H9 (cell line): Measurements from ENCODE around the gene POLA1. TPM values are rescaled to one million over a fixed set of nuclear protein-coding genes. Genes with fewer than 3 reads are reported as not detected.

Source experiments
- DNase-seq: peaks from one replicate; pipeline ENCODE4 v3.0.0-alpha.2; 2017
- H2AFZ ChIP-seq: one replicate; pipeline ENCODE4 v1.6.1; 2013; ENCODE audit warnings: mild to moderate bottlenecking, low read length, control low read depth, moderate library complexity
- H2AK5ac ChIP-seq: 2 replicates; pipeline ENCODE4 v1.6.1; 2013; ENCODE audit warnings: low read length, control low read depth, mixed read lengths; ENCODE audit not compliant: insufficient read length
- H2BK120ac ChIP-seq: one replicate; pipeline ENCODE4 v1.6.1; 2013; ENCODE audit warnings: low read depth, mild to moderate bottlenecking, low read length, control low read depth, inconsistent platforms; ENCODE audit not compliant: poor library complexity, severe bottlenecking
- H2BK12ac ChIP-seq: 2 replicates; pipeline ENCODE4 v1.6.1; 2013; ENCODE audit warnings: low read length, control low read depth, mixed read lengths, low read depth; ENCODE audit not compliant: insufficient read length
- H2BK15ac ChIP-seq: 2 replicates; pipeline ENCODE4 v1.6.1; 2013; ENCODE audit warnings: low read depth, low read length, control low read depth
- H2BK20ac ChIP-seq: one replicate; pipeline ENCODE4 v1.6.1; 2013; ENCODE audit warnings: low read depth, mild to moderate bottlenecking, low read length, control low read depth, inconsistent platforms; ENCODE audit not compliant: poor library complexity, severe bottlenecking
- H2BK5ac ChIP-seq: 2 replicates; pipeline ENCODE4 v1.6.1; 2013; ENCODE audit warnings: low read length, control low read depth, mixed read lengths; ENCODE audit not compliant: insufficient read length
- H3K14ac ChIP-seq: 2 replicates; pipeline ENCODE4 v1.6.1; 2013; ENCODE audit warnings: low read length, control low read depth; ENCODE audit not compliant: insufficient read depth
- H3K18ac ChIP-seq: 2 replicates; pipeline ENCODE4 v1.6.1; 2013; ENCODE audit warnings: low read depth, mild to moderate bottlenecking, mixed read lengths, low read length, control low read depth; ENCODE audit not compliant: insufficient read length
- H3K23ac ChIP-seq: 2 replicates; pipeline ENCODE4 v1.6.1; 2013; ENCODE audit warnings: low read length, control low read depth, mixed read lengths, low read depth; ENCODE audit not compliant: insufficient read length
- H3K23me2 ChIP-seq: 2 replicates; pipeline ENCODE4 v1.6.1; 2013; ENCODE audit warnings: low read depth, mild to moderate bottlenecking, mixed read lengths, low read length, control low read depth; ENCODE audit not compliant: insufficient read length, poor library complexity, severe bottlenecking
- H3K27ac ChIP-seq: 2 replicates; pipeline ENCODE4 v1.5.1; 2013; ENCODE audit warnings: low read length, control low read depth, mixed read lengths, low read depth; ENCODE audit not compliant: insufficient read length
- H3K27me3 ChIP-seq: 2 replicates; pipeline ENCODE4 v1.6.1; 2013; ENCODE audit warnings: low read length, control low read depth, inconsistent platforms; ENCODE audit not compliant: insufficient read depth
- H3K4ac ChIP-seq: 2 replicates; pipeline ENCODE4 v1.6.1; 2013; ENCODE audit warnings: low read depth, mild to moderate bottlenecking, control low read depth, inconsistent platforms, low read length, moderate library complexity
- H3K4me1 ChIP-seq: 2 replicates; pipeline ENCODE4 v1.6.1; 2013; ENCODE audit warnings: low read length, control low read depth, inconsistent platforms; ENCODE audit not compliant: insufficient read depth
- H3K4me2 ChIP-seq: 2 replicates; pipeline ENCODE4 v1.6.1; 2013; ENCODE audit warnings: low read length, control low read depth, mixed read lengths; ENCODE audit not compliant: insufficient read length, insufficient read depth
- H3K56ac ChIP-seq: 2 replicates; pipeline ENCODE4 v1.6.1; 2013; ENCODE audit warnings: low read depth, mild to moderate bottlenecking, mixed read lengths, low read length, control low read depth; ENCODE audit not compliant: insufficient read length
- H3K79me1 ChIP-seq: 2 replicates; pipeline ENCODE4 v1.6.1; 2013; ENCODE audit warnings: low read depth, mild to moderate bottlenecking, moderate library complexity, low read length, control low read depth, inconsistent platforms; ENCODE audit not compliant: insufficient read depth, poor library complexity, severe bottlenecking
- H3K79me2 ChIP-seq: 2 replicates; pipeline ENCODE4 v1.6.1; 2013; ENCODE audit warnings: low read length, control low read depth, inconsistent platforms; ENCODE audit not compliant: insufficient read depth
- H3K9ac ChIP-seq: 2 replicates; pipeline ENCODE4 v1.6.1; 2013; ENCODE audit warnings: low read length, control low read depth, mixed read lengths; ENCODE audit not compliant: insufficient read length; ENCODE audit errors: extremely low read depth
- H3K9me3 ChIP-seq: one replicate; pipeline ENCODE4 v1.6.1; 2013; ENCODE audit warnings: low read depth, low read length, inconsistent platforms; ENCODE audit not compliant: control insufficient read depth
- H3T11ph ChIP-seq: one replicate; pipeline ENCODE4 v1.6.1; 2013; ENCODE audit warnings: mild to moderate bottlenecking, low read length, control low read depth, inconsistent platforms
- H4K20me1 ChIP-seq: one replicate; pipeline ENCODE4 v1.6.1; 2013; ENCODE audit not compliant: control insufficient read depth, insufficient read length, insufficient read depth
- H4K5ac ChIP-seq: 2 replicates; pipeline ENCODE4 v1.6.1; 2013; ENCODE audit warnings: low read depth, mild to moderate bottlenecking, mixed read lengths, low read length, control low read depth; ENCODE audit not compliant: insufficient read length
- H4K8ac ChIP-seq: replicated peaks from 2 replicates; pipeline ENCODE4 v1.6.1; 2013; ENCODE audit warnings: low read length, control low read depth, mixed read lengths, low read depth; ENCODE audit not compliant: insufficient read length
- H4K91ac ChIP-seq: 2 replicates; pipeline ENCODE4 v1.6.1; 2013; ENCODE audit warnings: low read depth, mild to moderate bottlenecking, moderate library complexity, mixed read lengths, low read length, control low read depth; ENCODE audit not compliant: insufficient read length
- H3K27ac Mint-ChIP-seq, 3 experiments: 2 replicates in 2 of 3; 3 replicates in 1 of 3; pipeline ENCODE4 v1.8.0; 2020 to 2021; ENCODE audit warnings: mixed read lengths in 3 of 3, mild to moderate bottlenecking in 1 of 3, moderate library complexity in 1 of 3
- H3K27me3 Mint-ChIP-seq: 2 replicates; pipeline ENCODE4 v1.8.0; 2021; ENCODE audit warnings: low read depth, mild to moderate bottlenecking, moderate library complexity, mixed read lengths
- H3K36me3 Mint-ChIP-seq, 3 experiments: 2 replicates in 2 of 3; 3 replicates in 1 of 3; pipeline ENCODE4 v1.8.0; 2020 to 2021; ENCODE audit warnings: low read depth in 3 of 3, mixed read lengths in 3 of 3; ENCODE audit not compliant: insufficient read depth in 1 of 3
- H3K4me1 Mint-ChIP-seq, 2 experiments: 2 replicates each; pipeline ENCODE4 v1.8.0; 2020; ENCODE audit warnings: mixed read lengths in 2 of 2
- H3K4me3 Mint-ChIP-seq, 2 experiments: 2 replicates in 1 of 2; 3 replicates in 1 of 2; pipeline ENCODE4 v1.8.0; 2020 to 2021; ENCODE audit warnings: mild to moderate bottlenecking in 2 of 2, mixed read lengths in 2 of 2, moderate library complexity in 1 of 2
- H3K9me3 Mint-ChIP-seq, 2 experiments: 2 replicates in 1 of 2; 3 replicates in 1 of 2; pipeline ENCODE4 v1.8.0; 2020; ENCODE audit warnings: mild to moderate bottlenecking in 2 of 2, mixed read lengths in 2 of 2, moderate library complexity in 1 of 2
- WGBS: extraction: QIAGEN DNeasy Blood & Tissue Kit; methylation state at CpG from one replicate; pipeline ENCODE4 v1.1.7; 2013; ENCODE audit warnings: missing lambda C conversion rate, low lambda C conversion rate, mixed read lengths; ENCODE audit not compliant: insufficient read length; ENCODE audit errors: extremely low coverage; 5-methylcytosine and 5-hydroxymethylcytosine counted together
- long read RNA-seq: library from polyadenylated mRNA; unstranded; transcript quantifications from one replicate; pipeline ENCODE4 v2.0.0, GENCODE V29; 2020
- total RNA-seq: library from RNA; stranded (reverse); gene quantifications from 2 replicates; pipeline ENCODE4 v1.2.1, GENCODE V29; 2021
- TF ChIP-seq, protein P1 (sequence below): fragments of 200-600 bp; sonication (generic); conservative IDR thresholded peaks from 3 replicates; pipeline ENCODE4 v1.8.0; 2021; ENCODE audit warnings: antibody characterized with exemption, mild to moderate bottlenecking

The POLA1 gene
- 58.3 and 60.2 TPM in 2 replicates for total RNA-seq
- long read RNA-seq, full-length matches to known transcripts = 21 of 267 reads
- long read RNA-seq, partial matches to known transcripts = 193 of 267 reads
- long read RNA-seq, other reads (novel, unspliced or antisense) = 53 of 267 reads

DNA sequence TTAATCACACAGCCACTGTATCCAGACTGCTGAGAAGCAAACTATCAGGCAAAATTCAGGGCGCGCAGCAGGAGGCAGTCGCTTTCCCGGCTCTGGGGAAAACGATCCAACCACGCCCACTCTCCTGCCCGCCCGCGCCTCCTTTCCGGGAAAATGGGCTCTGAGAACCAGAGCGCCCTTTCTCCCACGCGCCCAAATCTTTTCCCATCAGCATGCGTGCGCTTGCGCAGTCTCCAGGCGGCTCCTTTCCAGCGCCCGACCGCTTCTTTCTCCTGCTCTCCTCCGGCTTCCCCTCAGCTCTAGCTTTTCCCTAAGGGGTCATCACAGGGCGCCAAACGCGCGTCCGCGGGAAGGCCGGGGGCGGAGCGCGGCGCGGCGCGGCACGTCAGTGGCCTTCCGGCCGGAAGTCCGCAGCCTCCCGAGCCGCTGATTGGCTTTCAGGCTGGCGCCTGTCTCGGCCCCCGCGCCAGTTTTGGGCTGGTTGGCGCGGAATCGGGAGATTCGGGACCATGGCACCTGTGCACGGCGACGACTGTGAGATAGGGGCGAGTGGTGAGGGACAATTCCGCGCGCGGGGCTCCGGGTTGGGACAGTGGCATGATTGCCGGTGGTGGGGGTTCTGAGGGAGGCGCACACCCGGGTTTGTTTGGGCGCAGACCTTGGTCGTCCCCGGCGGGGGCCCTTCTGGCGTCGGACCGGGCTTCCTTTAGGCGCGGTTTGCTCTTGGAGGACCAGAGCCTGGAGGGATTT lies at the start of gene POLA1:
POLA1 (plus strand) TSS at position 466 of the 750 bp plus-strand sequence; CDS start at position 510, 44 bp downstream.
- H2AFZ ChIP-seq = no peak within 1 kb of the TSS
- no peak within 1 kb of the TSS for H3T11ph ChIP-seq
- peak within 1 kb of the TSS; percentile 97 for H3K9ac ChIP-seq
- H2AK5ac ChIP-seq = no peak within 1 kb of the TSS
- no peaks in the 10 kb centered on the region for H3K27me3 ChIP-seq
- H2BK120ac ChIP-seq = no peak within 1 kb of the TSS
- no peak within 1 kb of the TSS for H3K23ac ChIP-seq
- no CpG with 5 or more reads among the region's 70 CpGs for WGBS
- no peak within 1 kb of the TSS for H2BK12ac ChIP-seq
- H3K4me2 ChIP-seq = peak within 1 kb of the TSS; percentile 73
- H2BK20ac ChIP-seq = no peak within 1 kb of the TSS
- H4K5ac ChIP-seq = peak within 1 kb of the TSS; percentile 58
- H3K23me2 ChIP-seq = no peaks in the 10 kb centered on the region
- H3K4ac ChIP-seq = peak within 1 kb of the TSS; percentile 57; the same call in 1 of the 2 replicates
- H3K9me3 ChIP-seq = no peaks in the 10 kb centered on the region
- peaks cover 6% of the 10 kb centered on the region; the same call in 1 of the 2 replicates for H3K4me1 ChIP-seq
- peak; percentile 99 for DNase-seq
- H2BK5ac ChIP-seq = no peak within 1 kb of the TSS
- no peak within 1 kb of the TSS for H3K56ac ChIP-seq
- peak within 1 kb of the TSS; percentile 44 for H4K8ac ChIP-seq
- H4K91ac ChIP-seq = no peak within 1 kb of the TSS
- peaks cover 3% of the 10 kb centered on the region for H4K20me1 ChIP-seq
- H3K27ac Mint-ChIP-seq = peak within 1 kb of the TSS; percentile 94 to 100 (median 99)
- no peak within 1 kb of the TSS for H3K27ac ChIP-seq
- H3K4me3 Mint-ChIP-seq = peak within 1 kb of the TSS; percentile 91 to 97
- peaks cover 38 to 45% of the 10 kb centered on the region in 2 experiments for H3K4me1 Mint-ChIP-seq
- peak within 1 kb of the TSS; percentile 97 for H3K18ac ChIP-seq
- H3K36me3 Mint-ChIP-seq = peaks cover 0 to 15% (median 14%) of the 10 kb centered on the region in 3 experiments; a peak in 5 of 7 replicates
- no peaks in the 10 kb centered on the region for H3K79me1 ChIP-seq
- peak within 1 kb of the TSS; percentile 97; the same call in 1 of the 2 replicates for H3K14ac ChIP-seq
- H3K79me2 ChIP-seq = peaks cover 27% of the 10 kb centered on the region
- no peak within 1 kb of the TSS for H2BK15ac ChIP-seq
- H3K27me3 Mint-ChIP-seq = no peaks in the 10 kb centered on the region
- TF ChIP-seq, protein P1, sequence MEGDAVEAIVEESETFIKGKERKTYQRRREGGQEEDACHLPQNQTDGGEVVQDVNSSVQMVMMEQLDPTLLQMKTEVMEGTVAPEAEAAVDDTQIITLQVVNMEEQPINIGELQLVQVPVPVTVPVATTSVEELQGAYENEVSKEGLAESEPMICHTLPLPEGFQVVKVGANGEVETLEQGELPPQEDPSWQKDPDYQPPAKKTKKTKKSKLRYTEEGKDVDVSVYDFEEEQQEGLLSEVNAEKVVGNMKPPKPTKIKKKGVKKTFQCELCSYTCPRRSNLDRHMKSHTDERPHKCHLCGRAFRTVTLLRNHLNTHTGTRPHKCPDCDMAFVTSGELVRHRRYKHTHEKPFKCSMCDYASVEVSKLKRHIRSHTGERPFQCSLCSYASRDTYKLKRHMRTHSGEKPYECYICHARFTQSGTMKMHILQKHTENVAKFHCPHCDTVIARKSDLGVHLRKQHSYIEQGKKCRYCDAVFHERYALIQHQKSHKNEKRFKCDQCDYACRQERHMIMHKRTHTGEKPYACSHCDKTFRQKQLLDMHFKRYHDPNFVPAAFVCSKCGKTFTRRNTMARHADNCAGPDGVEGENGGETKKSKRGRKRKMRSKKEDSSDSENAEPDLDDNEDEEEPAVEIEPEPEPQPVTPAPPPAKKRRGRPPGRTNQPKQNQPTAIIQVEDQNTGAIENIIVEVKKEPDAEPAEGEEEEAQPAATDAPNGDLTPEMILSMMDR = no peak
- no peaks in the 10 kb centered on the region; a peak in 2 of 5 replicates for H3K9me3 Mint-ChIP-seq
